Stimulated activated naive CD8-positive, alpha-beta T cell treated with anti-CD3 and anti-CD28 coated beads, Interleukin-15, Interleukin-2, amounts not matched to agents 100 U/mL and 50 U/mL, for 24 hours (primary cell): Measurements from ENCODE around the gene BASP1.
"Not testable (repeated sequence)": the region's sequence is repeated elsewhere in the genome, so short reads cannot be mapped to it uniquely, and the experiment has no call there.

Experiments used
- ATAC-seq: fragments of 150-1000 bp; cut with Tn5 transposase; one replicate; pipeline ENCODE4 v1.10.0; 2021
- DNase-seq: peaks from one replicate; pipeline ENCODE4 v3.0.0; 2021

BASP1 gene

GRCh38 chr5:17256171-17256570 is 38.7 kb downstream of the BASP1 start:
- no peak for DNase-seq
- ATAC-seq = no peak

DNA sequence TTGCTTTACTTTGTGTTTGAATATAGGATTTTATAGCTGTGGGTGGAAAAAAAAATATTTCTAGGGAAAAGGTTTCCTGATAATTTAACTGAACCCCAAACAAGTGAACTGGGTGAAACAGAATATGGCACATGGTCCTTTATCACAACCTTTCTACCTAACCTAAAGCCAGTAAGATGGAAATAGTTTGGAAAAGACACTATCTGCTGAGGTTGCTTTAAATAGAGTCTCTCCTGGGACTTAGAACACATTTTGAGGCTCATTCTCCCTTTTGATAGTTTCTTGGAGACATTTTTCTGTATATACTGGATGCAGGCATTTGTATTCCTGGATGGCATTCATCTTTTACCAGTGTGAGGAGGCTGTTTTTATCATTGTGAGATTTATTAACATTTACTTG is 39.4 kb downstream of the BASP1 start:
- DNase-seq (no peak), ATAC-seq (no peak)

GRCh38 chr5:17257705-17258273 is 40.4 kb downstream of the BASP1 start:
- ATAC-seq (peak; percentile 61), DNase-seq (no peak)

- DNase-seq = no peak
- no peak for ATAC-seq
Measured at GRCh38 chr5:17258431-17258830, 41.0 kb downstream of the BASP1 start.

DNA sequence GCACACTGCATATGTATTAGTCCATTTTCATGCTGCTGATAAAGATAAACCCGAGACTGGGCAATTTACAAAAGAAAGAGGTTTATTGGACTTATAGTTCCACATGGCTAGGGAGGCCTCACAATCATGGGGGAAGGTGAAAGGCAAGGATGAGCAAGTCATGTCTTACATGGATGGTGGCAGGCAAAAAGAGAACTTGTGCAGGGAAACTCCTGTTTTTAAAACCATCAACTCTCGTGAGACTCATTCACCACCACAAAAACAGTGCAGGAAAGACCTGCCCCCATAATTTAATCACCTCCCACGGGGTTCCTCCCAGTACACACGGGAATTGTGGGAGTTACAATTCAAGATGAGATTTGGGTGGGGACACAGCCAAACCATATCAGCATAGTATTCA is 41.6 kb downstream of the BASP1 start:
- ATAC-seq, DNase-seq: not testable (repeated sequence)

DNA sequence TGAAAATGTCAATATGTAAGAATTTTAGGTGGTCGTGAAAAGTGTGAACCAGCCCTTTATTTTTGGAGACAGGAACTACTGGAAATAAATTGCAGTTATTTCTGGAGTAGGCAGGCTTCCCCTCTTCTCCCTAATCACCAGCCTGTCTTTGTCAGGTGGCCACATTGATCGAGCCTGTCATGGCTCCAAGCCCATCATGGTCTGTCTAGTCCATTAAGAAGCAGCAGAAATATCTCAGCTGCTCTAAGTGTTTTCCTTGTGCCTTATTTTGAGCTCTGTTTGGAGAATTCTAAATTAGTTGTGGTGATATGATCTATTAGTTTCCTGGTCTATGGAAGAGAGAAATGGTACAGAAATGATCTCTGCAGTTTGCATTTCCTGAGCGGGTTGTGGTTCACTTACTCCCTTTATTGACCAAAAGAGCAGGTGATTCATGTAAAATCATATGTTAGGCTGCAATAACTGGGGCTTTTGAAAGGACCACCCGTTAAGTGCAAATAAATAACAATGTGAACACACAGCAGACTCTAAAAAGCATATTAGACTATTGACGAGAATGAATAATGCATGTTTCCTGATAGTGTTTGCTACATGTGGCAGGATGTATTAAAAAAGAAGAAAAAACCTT is 42.3 kb downstream of the BASP1 start:
- DNase-seq = no peak
- no peak for ATAC-seq

- no peak for DNase-seq
- no peak for ATAC-seq
Measured at GRCh38 chr5:17260549-17260948, 43.1 kb downstream of the BASP1 start.

DNA sequence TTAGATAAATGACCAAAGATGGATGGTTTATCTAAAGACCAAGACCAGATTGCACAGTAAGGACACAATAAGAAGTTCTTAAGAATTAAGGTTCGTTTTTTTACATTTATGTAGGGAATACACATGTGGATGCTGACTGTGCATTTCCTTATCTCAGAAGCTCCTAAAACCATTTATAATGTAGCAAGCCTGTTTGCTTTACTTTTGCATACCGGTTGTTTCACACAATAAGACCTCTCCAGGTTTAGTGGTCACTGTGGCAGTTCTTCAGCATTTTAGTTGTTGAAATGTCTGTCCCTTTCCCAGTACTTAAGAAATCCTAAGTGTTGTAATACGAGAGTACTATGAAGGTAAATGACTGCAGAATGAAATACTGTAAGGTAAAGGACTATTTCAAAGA is 43.6 kb downstream of the BASP1 start:
- ATAC-seq (no peak), DNase-seq (no peak)

DNA sequence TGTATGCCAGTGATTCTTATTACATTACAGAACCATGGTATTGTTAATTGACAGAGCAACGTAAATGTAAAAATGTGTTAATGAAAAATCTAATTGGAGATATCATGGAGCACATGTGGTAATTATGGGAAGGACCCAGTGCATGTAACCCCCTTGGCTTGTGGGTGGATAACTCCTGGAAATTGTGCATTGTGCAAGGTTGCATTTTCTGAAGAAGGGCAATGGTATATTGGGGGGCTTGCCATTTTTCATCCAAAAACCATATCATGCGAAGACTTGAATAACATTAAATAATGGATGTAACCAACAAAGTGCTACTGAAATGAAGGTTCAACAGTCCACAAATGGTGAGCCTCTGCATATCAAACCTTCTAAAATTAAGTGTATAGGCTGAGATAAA is 47.6 kb downstream of the BASP1 start:
- DNase-seq (no peak), ATAC-seq (no peak)

DNA sequence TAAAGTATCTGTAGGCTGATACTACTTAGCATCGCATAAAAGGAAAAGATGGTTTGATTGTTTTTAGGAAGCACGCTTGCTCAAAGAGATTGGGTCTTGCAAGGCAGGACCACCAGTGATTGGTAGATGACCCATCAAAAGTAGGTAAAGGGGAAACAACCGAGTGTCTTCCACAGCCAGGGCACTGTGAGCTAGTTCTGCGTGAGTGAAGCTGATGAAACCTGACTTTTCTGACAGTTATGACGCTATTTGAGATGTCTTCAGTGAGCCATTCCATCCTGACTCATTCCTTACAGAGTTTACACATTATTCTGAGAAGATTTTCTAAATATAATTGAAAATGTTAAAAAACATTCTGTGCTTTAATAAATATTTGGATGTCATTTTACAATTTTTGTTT is 49.7 kb downstream of the BASP1 start:
- ATAC-seq (no peak), DNase-seq (no peak)

GRCh38 chr5:17269201-17269600 is 51.8 kb downstream of the BASP1 start:
- DNase-seq = no peak
- ATAC-seq = no peak

DNA sequence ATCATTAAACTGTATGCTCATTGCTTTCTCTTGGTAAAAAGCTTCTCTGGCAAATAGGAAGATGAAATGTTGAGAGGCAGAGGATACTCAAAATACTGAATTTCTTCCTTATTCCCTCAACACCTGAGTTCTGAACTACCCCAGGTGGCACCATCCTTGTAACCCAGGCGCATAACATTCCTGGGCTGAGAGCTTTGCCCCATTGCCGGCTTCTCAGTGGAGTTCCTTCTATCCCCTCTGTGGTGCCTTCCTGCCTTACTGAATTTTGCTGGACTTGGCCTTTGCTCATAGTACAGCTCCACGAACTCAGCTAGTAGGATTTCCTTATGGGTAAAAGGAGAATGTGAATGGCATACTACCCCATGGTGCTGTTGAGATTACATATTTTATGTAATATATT is 54.7 kb downstream of the BASP1 start:
- ATAC-seq (no peak), DNase-seq (no peak)

- DNase-seq (no peak), ATAC-seq (no peak)
Measured at GRCh38 chr5:17275289-17276158, 58.1 kb downstream of the BASP1 start.

DNA sequence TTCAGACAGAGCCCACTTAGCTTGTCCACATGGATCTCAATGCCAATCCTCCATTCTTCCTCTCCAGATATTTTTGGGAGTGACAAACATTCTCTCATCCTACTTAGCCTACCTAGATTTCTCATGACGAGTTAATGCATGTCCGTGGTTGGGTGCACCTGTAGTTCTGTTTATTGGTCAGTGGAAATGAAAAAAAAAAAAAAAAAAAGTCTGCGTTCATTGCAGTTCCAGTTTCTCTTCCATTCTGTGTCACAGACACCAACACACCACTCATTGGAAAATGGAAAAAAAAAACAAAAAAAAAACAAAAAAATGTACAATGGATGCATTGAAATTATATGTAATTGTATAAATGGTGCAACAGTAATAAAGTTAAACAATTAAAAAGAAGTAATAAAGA is 59.0 kb downstream of the BASP1 start:
- DNase-seq = no peak
- no peak for ATAC-seq

DNA sequence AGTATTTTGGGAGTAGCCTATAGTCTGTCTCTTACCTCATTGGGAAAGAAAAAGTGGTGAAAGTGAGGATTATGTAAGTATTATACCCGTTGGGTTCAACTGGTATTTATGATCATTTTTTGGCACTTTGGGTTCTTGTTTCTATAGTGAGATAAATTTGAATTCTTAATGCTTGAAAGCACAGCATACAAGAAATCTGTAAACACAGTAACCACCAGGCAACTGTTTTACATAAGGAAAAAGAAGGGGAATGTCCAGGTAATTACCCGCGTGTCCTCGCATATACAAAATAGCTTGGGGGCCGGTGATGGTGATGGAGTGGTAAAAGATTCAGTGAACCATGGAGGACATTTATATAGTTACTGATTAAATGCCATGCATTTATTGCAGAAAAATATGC is 60.5 kb downstream of the BASP1 start:
- no peak for ATAC-seq
- no peak for DNase-seq

- DNase-seq = no peak
- ATAC-seq = no peak
Measured at GRCh38 chr5:17278931-17279330, 61.5 kb downstream of the BASP1 start.

DNA sequence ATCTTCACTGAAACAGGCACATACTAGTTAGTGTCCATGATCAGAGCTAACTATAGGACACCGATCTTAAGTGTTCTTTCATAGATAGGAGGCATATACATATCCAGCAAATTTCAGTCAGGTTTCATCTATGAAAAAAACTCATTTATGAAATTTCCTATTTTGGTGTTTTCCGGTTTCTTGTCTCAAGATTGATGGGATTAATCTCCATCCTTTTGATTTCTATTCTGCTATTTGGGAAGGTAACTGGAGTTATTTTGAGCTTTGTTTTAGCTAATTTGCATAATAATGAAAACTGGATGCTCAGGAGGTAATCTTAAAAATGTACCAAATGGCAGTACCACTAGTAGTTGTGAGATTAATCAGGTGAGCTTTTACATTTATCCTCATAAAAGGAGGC is 62.1 kb downstream of the BASP1 start:
- DNase-seq = no peak
- no peak for ATAC-seq

DNA sequence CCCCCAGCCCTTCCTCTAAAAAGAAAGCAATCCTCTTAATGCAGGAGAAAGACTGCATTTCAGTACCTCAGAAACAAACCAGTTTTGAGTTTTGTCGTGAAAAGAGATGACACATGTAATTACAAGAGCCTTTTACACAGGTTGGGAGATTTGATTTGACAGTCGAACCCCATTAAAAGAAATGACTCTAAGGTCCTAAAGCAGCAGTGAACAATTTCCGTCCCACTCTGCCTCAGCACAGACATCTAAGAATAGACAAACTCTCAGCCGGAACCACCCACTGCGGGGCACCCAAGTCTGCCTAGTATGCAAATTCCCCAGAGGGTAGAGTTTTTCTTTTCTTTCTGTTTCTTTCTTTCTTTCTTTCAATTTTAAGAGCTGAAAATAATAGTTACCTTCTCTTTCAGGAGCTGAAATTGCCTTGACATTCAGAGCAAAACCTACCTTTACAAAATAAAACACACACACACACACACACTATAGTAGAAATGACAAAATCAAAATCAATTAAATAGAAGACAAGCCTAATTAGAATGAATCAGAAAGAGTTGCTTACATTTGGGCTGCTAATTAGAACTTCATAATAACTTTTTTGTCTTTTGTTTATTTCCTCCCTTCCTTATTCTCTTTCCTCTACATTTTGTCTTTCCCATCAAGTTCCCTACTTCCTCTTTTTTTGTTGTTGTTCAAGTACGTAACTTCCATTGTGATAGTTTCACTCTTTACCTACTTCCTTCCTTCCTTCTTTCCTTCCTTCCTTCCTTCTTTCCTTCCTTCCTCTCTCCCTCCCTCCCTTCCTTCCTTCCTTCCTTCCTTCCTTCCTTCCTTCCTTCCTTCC is 65.1 kb downstream of the BASP1 start:
- peak; percentile 61 for ATAC-seq
- peak; percentile 11 for DNase-seq

GRCh38 chr5:17283121-17283415 is 65.6 kb downstream of the BASP1 start:
- no peak for ATAC-seq
- no peak for DNase-seq

DNA sequence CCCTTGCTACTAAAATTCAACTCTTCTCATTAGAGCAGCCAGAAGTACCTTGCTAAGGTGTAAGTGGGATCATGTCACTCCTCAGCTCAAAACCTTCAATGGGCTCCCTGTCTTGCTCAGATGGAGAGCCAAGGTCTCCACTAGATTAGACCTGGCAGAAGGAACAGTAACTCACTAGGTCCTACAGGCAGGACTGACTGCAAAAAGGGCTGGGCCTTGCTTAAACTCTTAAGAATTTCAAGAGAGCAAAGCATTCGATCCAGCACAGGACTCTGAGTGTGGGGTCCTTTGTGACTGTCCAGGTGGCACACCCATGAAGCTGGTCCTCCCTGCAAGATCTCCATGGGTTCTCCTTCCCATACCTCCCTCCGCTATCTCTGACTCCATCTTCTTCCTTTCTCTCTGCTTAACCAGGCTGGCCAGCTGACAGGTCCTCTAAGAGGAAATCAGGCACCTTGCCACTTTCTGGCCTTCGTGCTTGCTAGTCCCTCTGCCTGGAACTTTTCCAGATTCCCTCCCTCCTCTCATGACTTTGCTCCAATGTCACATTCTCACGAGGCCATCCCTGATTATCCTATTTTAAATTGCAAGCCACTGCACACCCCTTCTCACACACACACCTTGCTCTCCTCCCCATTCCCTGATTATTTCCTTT is 70.2 kb downstream of the BASP1 start:
- ATAC-seq (no peak), DNase-seq (no peak)

GRCh38 chr5:17288570-17288969 is 71.1 kb downstream of the BASP1 start:
- no peak for DNase-seq
- no peak for ATAC-seq
